ENCODE data around the gene MAGI2. TPM values are rescaled to one million over a fixed set of nuclear protein-coding genes. Genes with fewer than 3 reads are reported as not detected.

Gene MAGI2
- total and polyA plus RNA-seq, 4 donors = 0.37 to 4.1 (median 1.4) TPM

DNA sequence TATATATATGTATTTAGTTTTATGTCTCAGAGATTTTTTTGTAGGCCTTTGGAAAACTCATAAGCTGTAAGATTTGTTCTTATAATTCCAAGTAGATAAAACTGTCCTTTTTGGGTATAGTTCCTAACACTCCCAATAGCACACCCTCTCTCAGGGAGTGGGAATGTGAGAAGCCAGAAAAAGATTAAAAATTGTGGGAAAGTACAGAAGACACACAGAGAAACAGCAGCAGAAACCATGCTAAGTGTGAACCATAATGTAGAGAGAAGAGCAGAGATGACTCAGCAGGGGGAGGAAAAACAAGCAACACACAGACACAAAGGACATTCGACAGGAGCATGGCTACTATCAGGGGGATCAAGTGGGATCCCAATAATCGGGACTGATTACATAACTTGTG is 401.6 kb downstream of the MAGI2 start:
- Histone ChIP-seq H3K4me1 (ENCODE audit: control insufficient read depth in 4 of 4, insufficient read depth in 4 of 4, low read length in 3 of 4) (no peaks in the 10 kb centered on the region), H3K36me3 (ENCODE audit: control insufficient read depth in 4 of 4, insufficient read depth in 3 of 4, low read depth in 1 of 4, low read length in 3 of 4) (no peaks in the 10 kb centered on the region), H3K27me3 (ENCODE audit: control insufficient read depth in 4 of 4, insufficient read depth in 4 of 4, low read length in 3 of 4) (no peaks in the 10 kb centered on the region), H3K9me3 (ENCODE audit: control insufficient read depth in 4 of 4, low read length in 3 of 4) (no peaks in the 10 kb centered on the region), H3K4me3 (ENCODE audit: low read depth in 1 of 3, low read length in 3 of 3) (no peak overlapping the region), H3K27ac (ENCODE audit: low read depth in 1 of 2, low read length in 2 of 2) (no peak overlapping the region), H3K9ac (ENCODE audit: low read depth in 1 of 2, low read length in 2 of 2) (no peak overlapping the region)
- DNase-seq (ENCODE audit: low spot score) = no peak
- no peak for TF ChIP-seq EGR1 (IDR thresholded peaks at IDR 0.05; ENCODE audit: low read depth in 2 of 2)
- WGBS = 89% methylated on average over 2 of the region's 2 CpGs

- H3K27ac ChIP-seq (ENCODE audit: low read depth in 1 of 2, low read length in 2 of 2) = no peak overlapping the region
- no peak overlapping the region for H3K4me3 ChIP-seq (ENCODE audit: low read depth in 1 of 3, low read length in 3 of 3)
- H3K4me1 ChIP-seq (ENCODE audit: control insufficient read depth in 4 of 4, insufficient read depth in 4 of 4, low read length in 3 of 4) = no peaks in the 10 kb centered on the region
- WGBS = 90% methylated on average over 5 of the region's 5 CpGs
- H3K9me3 ChIP-seq (ENCODE audit: control insufficient read depth in 4 of 4, low read length in 3 of 4) = no peaks in the 10 kb centered on the region
- DNase-seq (ENCODE audit: low spot score) = no peak
- no peaks in the 10 kb centered on the region for H3K36me3 ChIP-seq (ENCODE audit: control insufficient read depth in 4 of 4, insufficient read depth in 3 of 4, low read depth in 1 of 4, low read length in 3 of 4)
- TF ChIP-seq EGR1 (IDR thresholded peaks at IDR 0.05; ENCODE audit: low read depth in 2 of 2) = no peak
- TF ChIP-seq, protein P1, sequence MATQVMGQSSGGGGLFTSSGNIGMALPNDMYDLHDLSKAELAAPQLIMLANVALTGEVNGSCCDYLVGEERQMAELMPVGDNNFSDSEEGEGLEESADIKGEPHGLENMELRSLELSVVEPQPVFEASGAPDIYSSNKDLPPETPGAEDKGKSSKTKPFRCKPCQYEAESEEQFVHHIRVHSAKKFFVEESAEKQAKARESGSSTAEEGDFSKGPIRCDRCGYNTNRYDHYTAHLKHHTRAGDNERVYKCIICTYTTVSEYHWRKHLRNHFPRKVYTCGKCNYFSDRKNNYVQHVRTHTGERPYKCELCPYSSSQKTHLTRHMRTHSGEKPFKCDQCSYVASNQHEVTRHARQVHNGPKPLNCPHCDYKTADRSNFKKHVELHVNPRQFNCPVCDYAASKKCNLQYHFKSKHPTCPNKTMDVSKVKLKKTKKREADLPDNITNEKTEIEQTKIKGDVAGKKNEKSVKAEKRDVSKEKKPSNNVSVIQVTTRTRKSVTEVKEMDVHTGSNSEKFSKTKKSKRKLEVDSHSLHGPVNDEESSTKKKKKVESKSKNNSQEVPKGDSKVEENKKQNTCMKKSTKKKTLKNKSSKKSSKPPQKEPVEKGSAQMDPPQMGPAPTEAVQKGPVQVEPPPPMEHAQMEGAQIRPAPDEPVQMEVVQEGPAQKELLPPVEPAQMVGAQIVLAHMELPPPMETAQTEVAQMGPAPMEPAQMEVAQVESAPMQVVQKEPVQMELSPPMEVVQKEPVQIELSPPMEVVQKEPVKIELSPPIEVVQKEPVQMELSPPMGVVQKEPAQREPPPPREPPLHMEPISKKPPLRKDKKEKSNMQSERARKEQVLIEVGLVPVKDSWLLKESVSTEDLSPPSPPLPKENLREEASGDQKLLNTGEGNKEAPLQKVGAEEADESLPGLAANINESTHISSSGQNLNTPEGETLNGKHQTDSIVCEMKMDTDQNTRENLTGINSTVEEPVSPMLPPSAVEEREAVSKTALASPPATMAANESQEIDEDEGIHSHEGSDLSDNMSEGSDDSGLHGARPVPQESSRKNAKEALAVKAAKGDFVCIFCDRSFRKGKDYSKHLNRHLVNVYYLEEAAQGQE (IDR thresholded peaks at IDR 0.05) = no peak
- no peak for TF ChIP-seq HNF4A (conservative IDR thresholded peaks at IDR 0.05)
- TF ChIP-seq RAD21 (IDR thresholded peaks at IDR 0.05) = no peak
- TF ChIP-seq YY1 (IDR thresholded peaks at IDR 0.05) = no peak
- TF ChIP-seq FOXA1 (IDR thresholded peaks at IDR 0.05) = no peak
- TF ChIP-seq TAF1 (conservative IDR thresholded peaks at IDR 0.05) = no peak
- no peak for TF ChIP-seq HNF4G (IDR thresholded peaks at IDR 0.05)
- no peak for TF ChIP-seq JUND (IDR thresholded peaks at IDR 0.05)
- TF ChIP-seq, protein P2, sequence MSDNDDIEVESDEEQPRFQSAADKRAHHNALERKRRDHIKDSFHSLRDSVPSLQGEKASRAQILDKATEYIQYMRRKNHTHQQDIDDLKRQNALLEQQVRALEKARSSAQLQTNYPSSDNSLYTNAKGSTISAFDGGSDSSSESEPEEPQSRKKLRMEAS (IDR thresholded peaks at IDR 0.05) = no peak
- TF ChIP-seq GABPA (IDR thresholded peaks at IDR 0.05 in 1 of 2, conservative IDR thresholded peaks at IDR 0.05 in 1 of 2) = no peak
- TF ChIP-seq FOXA2 (IDR thresholded peaks at IDR 0.05) = no peak
- TF ChIP-seq NR2F2 (IDR thresholded peaks at IDR 0.05) = no peak
- TF ChIP-seq ZBTB33 (IDR thresholded peaks at IDR 0.05) = no peak
- TF ChIP-seq ATF3 (IDR thresholded peaks at IDR 0.05) = no peak
- no peak for TF ChIP-seq SP1 (IDR thresholded peaks at IDR 0.05)
- no peak for TF ChIP-seq RXRA (IDR thresholded peaks at IDR 0.05)
- no peak overlapping the region for H3K9ac ChIP-seq (ENCODE audit: low read depth in 1 of 2, low read length in 2 of 2)
- no peaks in the 10 kb centered on the region for H3K27me3 ChIP-seq (ENCODE audit: control insufficient read depth in 4 of 4, insufficient read depth in 4 of 4, low read length in 3 of 4)
These were observed 402.9 kb downstream of the MAGI2 start for GRCh38 chr7:79050603-79051002.

Measured in liver (tissue), 9 donors.